Neuronal stem cell (in vitro differentiated cells): ENCODE results near the gene EXOC8.

Experiments
- DNase-seq: peaks from one replicate; pipeline ENCODE4 v3.0.0-alpha.2; 2013; ENCODE audit warnings: low spot score
- H2AFZ ChIP-seq: one replicate; pipeline ENCODE4 v1.6.1; 2013; ENCODE audit warnings: mild to moderate bottlenecking, low read length, inconsistent platforms
- H2AK5ac ChIP-seq: 2 replicates; pipeline ENCODE4 v1.6.1; 2013; ENCODE audit warnings: low read depth, mild to moderate bottlenecking, inconsistent platforms, low read length, moderate library complexity, mixed read lengths
- H2BK120ac ChIP-seq: 2 replicates; pipeline ENCODE4 v1.6.1; 2013; ENCODE audit warnings: low read depth, mild to moderate bottlenecking, inconsistent platforms, low read length, moderate library complexity, mixed read lengths
- H2BK12ac ChIP-seq: one replicate; pipeline ENCODE4 v1.6.1; 2013; ENCODE audit warnings: low read length, inconsistent platforms
- H2BK15ac ChIP-seq: 2 replicates; pipeline ENCODE4 v1.6.1; 2013; ENCODE audit warnings: mild to moderate bottlenecking, low read length, inconsistent platforms, mixed read lengths
- H2BK5ac ChIP-seq: one replicate; pipeline ENCODE4 v1.6.1; 2013; ENCODE audit warnings: inconsistent platforms, mild to moderate bottlenecking, low read length, moderate library complexity
- H3K14ac ChIP-seq: one replicate; pipeline ENCODE4 v1.6.1; 2013; ENCODE audit warnings: low read length, inconsistent platforms
- H3K18ac ChIP-seq: 2 replicates; pipeline ENCODE4 v1.6.1; 2013; ENCODE audit warnings: low read length, inconsistent platforms
- H3K23ac ChIP-seq: 2 replicates; pipeline ENCODE4 v1.6.1; 2013; ENCODE audit warnings: low read depth, mild to moderate bottlenecking, mixed read lengths, low read length, inconsistent platforms; ENCODE audit not compliant: poor library complexity
- H3K27ac ChIP-seq: replicated peaks from 3 replicates; pipeline ENCODE4 v1.5.1; 2013; ENCODE audit warnings: low read length, inconsistent platforms
- H3K27me3 ChIP-seq, 3 experiments: 2 replicates each; pipeline ENCODE4 v1.6.1; 2013; ENCODE audit warnings: low read length in 3 of 3, mild to moderate bottlenecking in 2 of 3, inconsistent platforms in 1 of 3, low read depth in 1 of 3, mixed read lengths in 1 of 3, moderate library complexity in 1 of 3; ENCODE audit not compliant: control insufficient read depth in 3 of 3, insufficient read depth in 3 of 3
- H3K36me3 ChIP-seq, 2 donors: replicated peaks in 1 of 2; 2 replicates each; pipeline ENCODE4 v1.6.1; 2013; ENCODE audit warnings: low read length in 2 of 2; ENCODE audit not compliant: control insufficient read depth in 2 of 2, insufficient read depth in 2 of 2
- H3K4ac ChIP-seq: 2 replicates; pipeline ENCODE4 v1.6.1; 2013; ENCODE audit warnings: inconsistent platforms, mild to moderate bottlenecking, low read length, moderate library complexity
- H3K4me1 ChIP-seq, 2 donors: 1 replicate in 1 of 2; 2 replicates in 1 of 2; pipeline ENCODE4 v1.6.1; 2013; ENCODE audit warnings: low read length in 2 of 2, low read depth in 1 of 2; ENCODE audit not compliant: control insufficient read depth in 2 of 2, insufficient read depth in 1 of 2
- H3K4me2 ChIP-seq: one replicate; pipeline ENCODE4 v1.6.1; 2013; ENCODE audit warnings: mild to moderate bottlenecking, low read length, inconsistent platforms; ENCODE audit not compliant: insufficient read depth, poor library complexity, severe bottlenecking
- H3K4me3 ChIP-seq, 2 donors: 2 replicates each; pipeline ENCODE4 v1.5.1; 2013; ENCODE audit warnings: low read length in 2 of 2, mild to moderate bottlenecking in 2 of 2, inconsistent platforms in 1 of 2, moderate library complexity in 1 of 2
- H3K79me1 ChIP-seq: one replicate; pipeline ENCODE4 v1.6.1; 2013; ENCODE audit warnings: low read depth, mild to moderate bottlenecking, inconsistent platforms, low read length, moderate library complexity
- H3K9ac ChIP-seq: one replicate; pipeline ENCODE4 v1.6.1; 2013; ENCODE audit warnings: mild to moderate bottlenecking, low read depth, low read length, inconsistent platforms; ENCODE audit not compliant: poor library complexity
- H3K9me3 ChIP-seq, 2 donors: replicated peaks in 1 of 2; 2 replicates each; pipeline versions ENCODE3 to v1.6.1; 2013; ENCODE audit warnings: low read length in 2 of 2, mild to moderate bottlenecking in 2 of 2, inconsistent platforms in 1 of 2, low read depth in 1 of 2, mixed read lengths in 1 of 2, moderate library complexity in 1 of 2; ENCODE audit not compliant: control insufficient read depth in 2 of 2, insufficient read depth in 1 of 2
- H4K8ac ChIP-seq: one replicate; pipeline ENCODE4 v1.6.1; 2013; ENCODE audit warnings: low read depth, mild to moderate bottlenecking, inconsistent platforms, low read length, moderate library complexity
- H4K91ac ChIP-seq: one replicate; pipeline ENCODE4 v1.6.1; 2013; ENCODE audit warnings: low read length, low read depth, mild to moderate bottlenecking, inconsistent platforms; ENCODE audit not compliant: poor library complexity
- WGBS, 2 donors: extraction: QIAGEN DNeasy Blood & Tissue Kit; methylation state at CpG; one replicate each; pipeline ENCODE4 v1.1.7; 2013; ENCODE audit warnings: missing lambda C conversion rate in 2 of 2, mixed read lengths in 1 of 2; ENCODE audit not compliant: insufficient read length in 2 of 2, insufficient replicate concordance in 1 of 2; ENCODE audit errors: extremely low coverage in 2 of 2; 5-methylcytosine and 5-hydroxymethylcytosine counted together

Gene EXOC8

DNA sequence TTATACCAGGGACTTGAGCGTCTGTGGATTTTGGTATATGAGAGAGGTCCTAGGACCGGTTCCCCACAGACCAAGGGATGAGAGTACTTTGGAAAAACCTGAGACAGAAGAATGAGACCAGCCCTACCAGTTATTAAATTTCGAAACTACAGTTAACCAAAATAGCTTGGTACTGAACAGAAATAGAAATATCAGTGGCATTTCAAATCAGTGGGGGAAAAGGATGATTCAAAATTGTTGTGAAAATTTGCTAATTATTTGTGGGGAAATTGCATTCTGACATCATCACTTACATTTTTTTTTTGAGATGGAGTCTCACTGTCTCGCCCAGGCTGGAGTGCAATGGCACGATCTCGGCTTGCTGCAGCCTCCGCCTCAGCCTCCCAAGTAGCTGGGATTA, 8.2 kb downstream of the EXOC8 start:
- no CpG with 5 or more reads among the region's 7 CpGs for WGBS, 2 donors
- H3K27ac ChIP-seq: no peak overlapping the region
- no peak overlapping the region for H2BK15ac ChIP-seq

DNA sequence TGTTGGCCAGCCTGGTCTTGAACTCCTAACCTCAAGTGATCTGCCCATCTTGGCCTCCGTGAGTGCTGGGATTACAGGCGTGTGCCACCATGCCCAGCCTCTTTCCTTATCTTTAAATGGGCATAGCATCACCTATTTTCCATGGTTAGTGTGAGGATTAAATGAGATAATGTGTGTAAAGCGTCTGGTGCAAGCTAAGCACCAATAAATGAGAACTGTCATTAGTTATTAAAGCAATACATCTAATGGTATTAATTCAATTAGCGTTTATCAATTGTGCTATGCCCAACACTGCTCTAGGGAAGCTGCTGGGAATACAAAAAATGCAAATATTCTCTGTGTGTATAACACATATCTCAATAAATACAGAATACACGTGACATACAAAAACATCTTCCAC, 10.0 kb downstream of the EXOC8 start:
- H2AK5ac ChIP-seq: no peak overlapping the region
- no peak overlapping the region for H4K8ac ChIP-seq
- H3K27ac ChIP-seq: no peak overlapping the region
- no peak overlapping the region for H2BK5ac ChIP-seq
- H3K36me3 ChIP-seq: no peaks in the 10 kb centered on the region
- no peak overlapping the region for H3K4me2 ChIP-seq
- H3K18ac ChIP-seq: no peak overlapping the region
- H2AFZ ChIP-seq: no peak overlapping the region
- no peaks in the 10 kb centered on the region for H3K9me3 ChIP-seq
- H3K4ac ChIP-seq: no peak overlapping the region
- H3K23ac ChIP-seq: no peak overlapping the region
- H3K27me3 ChIP-seq: no peaks in the 10 kb centered on the region
- no peak overlapping the region for H3K4me3 ChIP-seq
- H4K91ac ChIP-seq: no peak overlapping the region
- H2BK12ac ChIP-seq: no peak overlapping the region
- no peaks in the 10 kb centered on the region for H3K4me1 ChIP-seq
- H3K9ac ChIP-seq: no peak overlapping the region
- H3K14ac ChIP-seq: no peak overlapping the region
- DNase-seq: no peak
- no peak overlapping the region for H2BK15ac ChIP-seq
- H2BK120ac ChIP-seq: no peak overlapping the region
- WGBS, 2 donors: no CpG with 5 or more reads among the region's 5 CpGs
- H3K79me1 ChIP-seq: no peaks in the 10 kb centered on the region

More for the DNA sequence above, 8.2 kb downstream of the EXOC8 start:
- no peak overlapping the region for H3K18ac ChIP-seq
- no peak overlapping the region for H3K4me2 ChIP-seq
- no peaks in the 10 kb centered on the region for H3K79me1 ChIP-seq
- no peak overlapping the region for H2BK12ac ChIP-seq
- no peaks in the 10 kb centered on the region for H3K27me3 ChIP-seq
- H4K91ac ChIP-seq: no peak overlapping the region
- no peak overlapping the region for H2BK5ac ChIP-seq
- H3K4ac ChIP-seq: no peak overlapping the region
- no peaks in the 10 kb centered on the region for H3K9me3 ChIP-seq
- no peak for DNase-seq
- no peak overlapping the region for H2BK120ac ChIP-seq
- no peak overlapping the region for H3K9ac ChIP-seq
- H3K23ac ChIP-seq: no peak overlapping the region
- no peak overlapping the region for H3K4me3 ChIP-seq
- peaks cover 0 to 4% of the 10 kb centered on the region in 2 donors for H3K36me3 ChIP-seq
- H3K14ac ChIP-seq: no peak overlapping the region
- no peak overlapping the region for H4K8ac ChIP-seq
- H2AFZ ChIP-seq: no peak overlapping the region
- H3K4me1 ChIP-seq: no peaks in the 10 kb centered on the region
- H2AK5ac ChIP-seq: no peak overlapping the region

DNA sequence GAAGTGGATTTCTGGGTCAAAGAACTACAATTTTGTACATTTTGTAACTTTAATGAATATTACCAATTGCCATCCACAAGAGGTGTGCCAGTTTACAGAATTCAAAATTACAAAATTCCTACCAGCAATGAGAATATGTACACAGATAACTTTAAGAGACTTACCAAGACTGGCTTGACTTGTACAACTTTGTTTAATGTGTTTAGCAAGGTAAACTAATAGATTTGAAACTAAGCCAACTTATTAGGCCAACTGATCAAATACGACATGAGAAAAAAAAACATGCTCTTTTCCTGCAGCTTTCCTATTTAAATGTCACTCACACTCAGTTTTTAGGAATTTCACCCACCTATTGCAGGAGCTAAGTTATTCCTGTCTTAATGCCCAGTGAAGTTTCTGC, 11.4 kb downstream of the EXOC8 start:
- Histone ChIP-seq H3K4ac (no peak overlapping the region), H3K79me1 (no peaks in the 10 kb centered on the region), H3K36me3 (no peaks in the 10 kb centered on the region), H3K4me2 (no peak overlapping the region), H3K23ac (no peak overlapping the region), H2AFZ (no peak overlapping the region), H3K27ac (no peak overlapping the region), H3K4me1 (no peaks in the 10 kb centered on the region), H4K91ac (no peak overlapping the region), H2BK15ac (no peak overlapping the region), H3K27me3 (no peaks in the 10 kb centered on the region), H3K9ac (no peak overlapping the region), H2AK5ac (no peak overlapping the region), H2BK12ac (no peak overlapping the region), H4K8ac (no peak overlapping the region), H3K14ac (no peak overlapping the region), H3K4me3 (no peak overlapping the region), H3K9me3 (no peaks in the 10 kb centered on the region), H3K18ac (no peak overlapping the region), H2BK120ac (no peak overlapping the region), H2BK5ac (no peak overlapping the region)
- WGBS, 2 donors: no CpG with 5 or more reads among the region's 1 CpG
- no peak for DNase-seq

DNA sequence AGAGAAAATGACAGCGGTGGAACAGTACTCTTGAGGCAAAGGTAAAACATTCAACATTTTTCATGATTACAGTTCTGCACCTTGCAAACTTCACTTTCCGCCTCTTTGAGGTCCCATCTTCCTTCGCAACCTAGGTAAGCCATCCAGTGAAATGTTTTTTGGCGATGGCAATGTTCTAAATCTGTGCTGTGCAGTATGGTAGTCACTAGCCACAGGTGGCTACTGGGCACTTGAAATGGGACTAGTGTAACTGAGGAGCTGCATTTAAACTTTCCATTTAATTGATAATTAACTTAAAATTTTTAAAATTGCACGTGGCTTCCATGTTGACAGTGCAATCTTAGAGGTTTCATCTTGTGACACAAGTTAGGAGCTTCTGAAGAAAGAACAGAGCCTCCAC, 13.0 kb downstream of the EXOC8 start:
- WGBS, 2 donors: no CpG with 5 or more reads among the region's 5 CpGs
- no peak overlapping the region for H4K8ac ChIP-seq
- no peak overlapping the region for H2AFZ ChIP-seq

More for the DNA sequence above, 13.0 kb downstream of the EXOC8 start:
- Histone ChIP-seq H3K36me3 (no peaks in the 10 kb centered on the region), H4K91ac (no peak overlapping the region), H3K18ac (no peak overlapping the region), H2BK120ac (no peak overlapping the region), H2BK12ac (no peak overlapping the region), H3K79me1 (no peaks in the 10 kb centered on the region), H3K9ac (no peak overlapping the region), H3K9me3 (no peaks in the 10 kb centered on the region), H2BK5ac (no peak overlapping the region), H3K4ac (no peak overlapping the region), H3K23ac (no peak overlapping the region), H3K27ac (no peak overlapping the region), H2BK15ac (no peak overlapping the region), H3K4me2 (no peak overlapping the region), H3K14ac (no peak overlapping the region), H3K27me3 (no peaks in the 10 kb centered on the region), H3K4me1 (no peaks in the 10 kb centered on the region), H2AK5ac (no peak overlapping the region), H3K4me3 (no peak overlapping the region)
- DNase-seq: no peak
